SU-DHL-6 (cell line): Measurements from ENCODE around the gene GNB1L.

Source experiments
- CTCF ChIP-seq: fragments of 200-600 bp; sonication (generic); IDR thresholded peaks from one replicate; pipeline ENCODE4 v1.5.1; 2017; ENCODE audit warnings: antibody characterized with exemption, mild to moderate bottlenecking, low read length, moderate library complexity; ENCODE audit not compliant: insufficient read depth, poor library complexity, severe bottlenecking
- EZH2phosphoT487 ChIP-seq: fragments of 200-600 bp; sonication (generic), shearing (Covaris generic); conservative IDR thresholded peaks from 2 replicates; pipeline ENCODE4 v1.6.1; 2018; ENCODE audit warnings: mild to moderate bottlenecking, antibody characterized with exemption, low read length, moderate library complexity, mixed read lengths

DNA sequence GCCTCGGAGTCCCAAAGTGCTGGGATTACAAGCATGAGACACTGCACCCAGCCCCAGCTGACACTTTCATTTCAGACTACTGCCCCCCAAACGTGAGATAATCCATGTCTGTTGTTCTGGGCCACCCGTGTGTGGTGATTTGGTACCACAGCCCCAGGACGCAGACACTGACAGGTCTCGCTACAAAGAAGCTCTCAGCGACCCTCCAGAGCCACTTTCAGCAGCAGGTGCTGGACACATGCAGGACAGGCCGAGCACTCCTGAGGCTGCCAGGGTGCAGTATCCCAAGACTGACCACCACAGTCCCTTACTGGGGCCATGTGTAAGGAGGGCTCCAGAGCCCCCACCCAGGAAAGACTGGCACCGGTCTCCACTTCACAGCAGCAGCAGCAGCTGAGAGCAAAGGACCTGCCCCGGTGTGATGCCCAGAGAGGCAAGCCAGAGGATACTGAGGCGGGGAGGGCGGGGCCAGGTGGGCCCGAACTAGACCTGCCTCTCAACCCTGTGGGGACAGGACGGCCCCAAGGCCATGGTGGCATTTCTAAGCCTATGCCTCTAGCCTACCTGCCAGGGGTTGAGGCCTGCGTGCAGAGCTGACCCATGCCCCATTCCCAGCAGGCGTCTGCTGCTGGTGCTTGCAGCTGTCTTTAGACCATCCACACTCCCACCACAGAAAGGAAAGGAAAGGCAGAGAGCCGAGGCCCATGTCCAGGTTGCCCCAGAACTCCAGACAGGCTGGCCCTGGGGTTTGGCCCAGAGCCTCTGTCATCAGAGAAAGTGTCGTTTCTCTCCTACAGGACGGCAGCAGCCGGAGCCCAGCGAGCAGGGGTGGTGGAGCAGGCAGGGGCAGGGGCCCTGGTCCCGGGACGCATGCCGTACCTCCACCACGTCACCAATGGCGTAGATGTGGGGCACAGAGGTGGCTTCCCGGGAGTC is 28.0 kb upstream of the GNB1L start:
- no peak for TF ChIP-seq CTCF
- no peak for TF ChIP-seq EZH2phosphoT487
